HepG2 (cell line): ENCODE results near the gene C19orf33. TPM values are rescaled to one million over a fixed set of nuclear protein-coding genes. Genes with fewer than 3 reads are reported as not detected.

Source experiments
- ATRX ChIP-seq: sonication (generic); formaldehyde crosslinking; IDR thresholded peaks from 2 replicates; pipeline ENCODE4 v1.4.0; 2020; ENCODE audit warnings: missing genetic modification reagents, borderline replicate concordance
- EP300 ChIP-seq, 3 experiments: sonication (generic) in 1 of 3; formaldehyde crosslinking in 1 of 3; IDR thresholded peaks; 2 replicates each; pipeline versions ENCODE4 v1.5.1 to v1.6.1; 2011 to 2020; ENCODE audit warnings: low read depth in 2 of 3, low read length in 2 of 3, borderline replicate concordance in 1 of 3, improper control_type of control experiment in 1 of 3, mild to moderate bottlenecking in 1 of 3, missing genetic modification reagents in 1 of 3, moderate library complexity in 1 of 3
- MAX ChIP-seq: IDR thresholded peaks from 2 replicates; pipeline ENCODE4 v1.6.1; 2012; ENCODE audit warnings: inconsistent platforms
- MXD4 ChIP-seq: IDR thresholded peaks from 2 replicates; pipeline ENCODE4 v1.6.1; 2016; ENCODE audit warnings: mild to moderate bottlenecking, missing biosample characterization, missing genetic modification reagents
- NFKB2 ChIP-seq: sonication (generic); formaldehyde crosslinking; IDR thresholded peaks from 2 replicates; pipeline ENCODE4 v1.4.0; 2020; ENCODE audit warnings: missing genetic modification reagents, borderline replicate concordance
- NR2F2 ChIP-seq: IDR thresholded peaks from 2 replicates; pipeline ENCODE4 v1.6.1; 2012; ENCODE audit warnings: low read depth, inconsistent platforms, borderline replicate concordance
- POLR2A ChIP-seq, 2 experiments: IDR thresholded peaks; 2 replicates each; pipeline ENCODE4 v1.6.1; 2011; ENCODE audit warnings: low read depth in 2 of 2, low read length in 2 of 2, mild to moderate bottlenecking in 1 of 2, moderate library complexity in 1 of 2; ENCODE audit not compliant: insufficient read depth in 1 of 2
- SNAPC5 ChIP-seq: sonication (generic); formaldehyde crosslinking; IDR thresholded peaks from 2 replicates; pipeline ENCODE4 v1.8.1; 2023; ENCODE audit warnings: mild to moderate bottlenecking, missing genetic modification reagents, borderline replicate concordance
- TGIF2 ChIP-seq: IDR thresholded peaks from 2 replicates; pipeline ENCODE4 v1.6.1; 2016; ENCODE audit warnings: control low read depth, missing compliant biosample characterization
- WIZ ChIP-seq: sonication (generic); formaldehyde crosslinking; IDR thresholded peaks from 2 replicates; pipeline ENCODE4 v1.5.1; 2020; ENCODE audit warnings: mild to moderate bottlenecking, missing genetic modification reagents
- ZMYM4 ChIP-seq: sonication (generic); formaldehyde crosslinking; IDR thresholded peaks from 2 replicates; pipeline ENCODE4 v1.8.1; 2023; ENCODE audit warnings: mild to moderate bottlenecking, missing genetic modification reagents
- ZNF20 ChIP-seq: sonication (generic); formaldehyde crosslinking; IDR thresholded peaks from 2 replicates; pipeline ENCODE4 v1.4.0; 2020; ENCODE audit warnings: mild to moderate bottlenecking, moderate library complexity, missing genetic modification reagents
- ZNF576 ChIP-seq: sonication (generic); formaldehyde crosslinking; IDR thresholded peaks from 2 replicates; pipeline ENCODE4 v1.4.0; 2020; ENCODE audit warnings: mild to moderate bottlenecking, missing genetic modification reagents
- ZNF678 ChIP-seq: sonication (generic); formaldehyde crosslinking; IDR thresholded peaks from 2 replicates; pipeline ENCODE4 v1.4.0; 2020; ENCODE audit warnings: mild to moderate bottlenecking, missing genetic modification reagents
- ZNF687 ChIP-seq: sonication (generic); formaldehyde crosslinking; IDR thresholded peaks from 2 replicates; pipeline ENCODE4 v1.5.1; 2020; ENCODE audit warnings: mild to moderate bottlenecking, missing genetic modification reagents, moderate library complexity
- ZNF691 ChIP-seq: sonication (generic); formaldehyde crosslinking; IDR thresholded peaks from 2 replicates; pipeline ENCODE4 v1.4.0; 2020; ENCODE audit warnings: missing genetic modification reagents, low read depth, mild to moderate bottlenecking, borderline replicate concordance
- ZNF713 ChIP-seq: sonication (generic); formaldehyde crosslinking; IDR thresholded peaks from 2 replicates; pipeline ENCODE4 v1.4.0; 2020; ENCODE audit warnings: mild to moderate bottlenecking, missing genetic modification reagents
- ZSCAN31 ChIP-seq: sonication (generic); formaldehyde crosslinking; IDR thresholded peaks from 2 replicates; pipeline ENCODE4 v1.5.0; 2020; ENCODE audit warnings: low read depth, mild to moderate bottlenecking, missing genetic modification reagents
- polyA plus RNA-seq, 8 experiments: library from polyadenylated mRNA; depleted of rRNA in 3 of 8; stranded (reverse) in 7 of 8; unstranded in 1 of 8; fragments of >200 nt; fragmentation: Illumina TruSeq in 4 of 8; extraction: Trizol in 4 of 8; gene quantifications; 2 replicates each; pipeline versions ENCODE4 v1.2.1 to v1.2.3, GENCODE V29; 2011 to 2016; ENCODE audit warnings: low read depth in 4 of 8, missing spikeins in 1 of 8, mixed read lengths in 1 of 8; ENCODE audit not compliant: insufficient read depth in 1 of 8
- total RNA-seq, 5 experiments: library from RNA; depleted of rRNA; stranded (reverse); fragments of >200 nt; fragmentation: Illumina TruSeq; extraction: Trizol; gene quantifications; 2 replicates each; pipeline ENCODE4 v1.2.3, GENCODE V29; 2016; ENCODE audit warnings: low read depth in 1 of 5
- TF ChIP-seq, protein P1 (sequence below): sonication (generic); formaldehyde crosslinking; IDR thresholded peaks from 2 replicates; pipeline ENCODE4 v1.4.0; 2020; ENCODE audit warnings: missing genetic modification reagents
- TF ChIP-seq, protein P2 (sequence below): sonication (generic); formaldehyde crosslinking; conservative IDR thresholded peaks from 2 replicates; pipeline ENCODE4 v1.8.0; 2022; ENCODE audit warnings: mild to moderate bottlenecking, moderate library complexity, missing genetic modification reagents

The C19orf33 gene
- total and polyA plus RNA-seq, 2 of the 13 experiments (the other 11 are each of a cell fraction or from before 2014, with no cell fraction given) = 2.5 to 3.3 TPM

GRCh38 chr19:38266981-38267597 is 37.0 kb upstream of the C19orf33 start (continued):
- TF ChIP-seq ZNF691 (CRISPR knock-in tag) = no peak
- TF ChIP-seq TGIF2 = no peak
- TF ChIP-seq NFKB2 = no peak
- no peak for TF ChIP-seq ZSCAN31 (CRISPR knock-in tag)
- TF ChIP-seq MAX = 0 out of 2 replicates have a peak, but pooled peaks have one; percentile 22
- TF ChIP-seq ZNF687 (CRISPR knock-in tag) = no peak; the same call in 1 of the 2 replicates
- TF ChIP-seq ATRX (CRISPR knock-in tag) = no peak
- TF ChIP-seq, protein P1, sequence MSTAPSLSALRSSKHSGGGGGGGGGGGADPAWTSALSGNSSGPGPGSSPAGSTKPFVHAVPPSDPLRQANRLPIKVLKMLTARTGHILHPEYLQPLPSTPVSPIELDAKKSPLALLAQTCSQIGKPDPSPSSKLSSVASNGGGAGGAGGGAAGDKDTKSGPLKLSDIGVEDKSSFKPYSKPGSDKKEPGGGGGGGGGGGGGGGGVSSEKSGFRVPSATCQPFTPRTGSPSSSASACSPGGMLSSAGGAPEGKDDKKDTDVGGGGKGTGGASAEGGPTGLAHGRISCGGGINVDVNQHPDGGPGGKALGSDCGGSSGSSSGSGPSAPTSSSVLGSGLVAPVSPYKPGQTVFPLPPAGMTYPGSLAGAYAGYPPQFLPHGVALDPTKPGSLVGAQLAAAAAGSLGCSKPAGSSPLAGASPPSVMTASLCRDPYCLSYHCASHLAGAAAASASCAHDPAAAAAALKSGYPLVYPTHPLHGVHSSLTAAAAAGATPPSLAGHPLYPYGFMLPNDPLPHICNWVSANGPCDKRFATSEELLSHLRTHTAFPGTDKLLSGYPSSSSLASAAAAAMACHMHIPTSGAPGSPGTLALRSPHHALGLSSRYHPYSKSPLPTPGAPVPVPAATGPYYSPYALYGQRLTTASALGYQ (CRISPR knock-in tag) = no peak
- no peak for TF ChIP-seq ZMYM4
- no peak for TF ChIP-seq ZNF20
- no peak for TF ChIP-seq ZNF576 (CRISPR knock-in tag)
- no peak for TF ChIP-seq POLR2A (IDR thresholded peaks at IDR 0.05; ENCODE audit: insufficient read depth in 1 of 2, low read depth in 2 of 2, low read length in 2 of 2)
- no peak for TF ChIP-seq MXD4 (CRISPR knock-in tag)
- no peak for TF ChIP-seq WIZ (CRISPR knock-in tag)
- no peak for TF ChIP-seq EP300 (IDR thresholded peaks at IDR 0.05; ENCODE audit: low read depth in 2 of 2, low read length in 2 of 2)
- no peak for TF ChIP-seq EP300 (CRISPR knock-in tag; IDR thresholded peaks at IDR 0.05; ENCODE audit: borderline replicate concordance)
- TF ChIP-seq ZNF678 (CRISPR knock-in tag) = no peak
- TF ChIP-seq, protein P2, sequence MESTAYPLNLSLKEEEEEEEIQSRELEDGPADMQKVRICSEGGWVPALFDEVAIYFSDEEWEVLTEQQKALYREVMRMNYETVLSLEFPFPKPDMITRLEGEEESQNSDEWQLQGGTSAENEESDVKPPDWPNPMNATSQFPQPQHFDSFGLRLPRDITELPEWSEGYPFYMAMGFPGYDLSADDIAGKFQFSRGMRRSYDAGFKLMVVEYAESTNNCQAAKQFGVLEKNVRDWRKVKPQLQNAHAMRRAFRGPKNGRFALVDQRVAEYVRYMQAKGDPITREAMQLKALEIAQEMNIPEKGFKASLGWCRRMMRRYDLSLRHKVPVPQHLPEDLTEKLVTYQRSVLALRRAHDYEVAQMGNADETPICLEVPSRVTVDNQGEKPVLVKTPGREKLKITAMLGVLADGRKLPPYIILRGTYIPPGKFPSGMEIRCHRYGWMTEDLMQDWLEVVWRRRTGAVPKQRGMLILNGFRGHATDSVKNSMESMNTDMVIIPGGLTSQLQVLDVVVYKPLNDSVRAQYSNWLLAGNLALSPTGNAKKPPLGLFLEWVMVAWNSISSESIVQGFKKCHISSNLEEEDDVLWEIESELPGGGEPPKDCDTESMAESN = no peak
- peak; percentile 33; the same call in 1 of the 2 replicates for TF ChIP-seq NR2F2
- no peak for TF ChIP-seq ZNF713 (CRISPR knock-in tag)
- no peak for TF ChIP-seq SNAPC5 (CRISPR knock-in tag)
